Esophagus squamous epithelium (tissue), 5 donors: ENCODE results near the gene TRAF7. TPM values are rescaled to one million over a fixed set of nuclear protein-coding genes. Genes with fewer than 3 reads are reported as not detected.
A peak's percentile ranks its signal among the peaks of the same experiment; 100 is the strongest.

ENCODE experiments used
- DNase-seq: peaks from one replicate; lab custom pipeline; 2025; lab: John Stamatoyannopoulos, UW
- H3K27ac ChIP-seq, 4 donors: fragments of 200-600 bp; sonication (generic); one replicate each; pipeline ENCODE4 v1.5.1; 2016 to 2019; ENCODE audit warnings: mild to moderate bottlenecking in 1 of 4
- H3K27me3 ChIP-seq, 4 donors: fragments of 200-600 bp; sonication (generic); 1 replicate in 3 of 4; 2 replicates in 1 of 4; pipeline versions ENCODE4 v1.5.1 to v1.6.0; 2017 to 2021; ENCODE audit warnings: antibody characterized with exemption in 1 of 4
- H3K36me3 ChIP-seq, 3 donors: fragments of 200-600 bp; sonication (generic); one replicate each; pipeline ENCODE4 v1.5.1; 2016 to 2019
- H3K4me1 ChIP-seq, 3 donors: fragments of 200-600 bp; sonication (generic); one replicate each; pipeline ENCODE4 v1.5.1; 2017 to 2019
- H3K4me3 ChIP-seq, 4 donors: fragments of 200-600 bp; sonication (generic); 1 replicate in 3 of 4; 2 replicates in 1 of 4; pipeline ENCODE4 v1.5.1; 2016 to 2019; ENCODE audit warnings: mild to moderate bottlenecking in 2 of 4, moderate library complexity in 1 of 4
- H3K9me3 ChIP-seq, 3 donors: fragments of 200-600 bp; sonication (generic); one replicate each; pipeline ENCODE4 v1.5.1; 2016 to 2019
- CTCF ChIP-seq, 6 experiments: fragments of 450-650 bp in 4 of 6; fragments of 200-600 bp in 2 of 6; sonication (generic) in 2 of 6; IDR thresholded peaks; one replicate each; pipeline ENCODE4 v1.5.1; 2016 to 2019; ENCODE audit warnings: antibody characterized with exemption in 6 of 6, mild to moderate bottlenecking in 4 of 6, moderate library complexity in 4 of 6
- POLR2A ChIP-seq, 4 donors: fragments of 450-650 bp; IDR thresholded peaks; one replicate each; pipeline ENCODE4 v1.6.1; 2017; ENCODE audit warnings: antibody characterized with exemption in 4 of 4, mild to moderate bottlenecking in 4 of 4, moderate library complexity in 3 of 4
- WGBS, 2 donors: methylation state at CpG; one replicate each; pipeline ENCODE4 v1.1.5; 2018; 5-methylcytosine and 5-hydroxymethylcytosine counted together
- intact Hi-C: fragments of 100-400 bp; cut with DNase I; formaldehyde crosslinking; loops from one replicate; pipeline ENCODE4 v1.15.0; 2022
- total RNA-seq, 4 donors: library from RNA; depleted of rRNA; stranded (reverse); fragments of >200 nt; gene quantifications; one replicate each; pipeline ENCODE4 v1.1.0, GENCODE V29; 2016
- donor health status: DM: yes; HTN: yes; CAD: no.

TRAF7 gene
- total RNA-seq, 4 donors from 2014 or later: 46.9 to 79.6 (median 73.2) TPM

GRCh38 chr16:2151188-2152091, 4.1 kb upstream of the TRAF7 start:
- H3K9me3 ChIP-seq: no peaks in the 10 kb centered on the region
- TF ChIP-seq POLR2A (IDR thresholded peaks at IDR 0.05) (no peak), CTCF (IDR thresholded peaks at IDR 0.05) (no peak)
- 32 to 49% methylated on average over 6 to 9 of the region's 13 CpGs for WGBS, 2 donors
- peaks cover 69 to 83% (median 72%) of the 10 kb centered on the region in 3 donors for H3K4me1 ChIP-seq
- H3K27me3 ChIP-seq: no peaks in the 10 kb centered on the region
- H3K36me3 ChIP-seq: peaks cover 0 to 29% (median 6%) of the 10 kb centered on the region in 3 donors
- DNase-seq: no peak
- intact Hi-C loops: no loop called here
- peak overlapping the region; percentile 67 to 92 (median 89) for H3K27ac ChIP-seq
- H3K4me3 ChIP-seq: peak overlapping the region in 1 of 4 donors; percentile 91

- peaks cover 0 to 29% (median 6%) of the 10 kb centered on the region in 3 donors for H3K36me3 ChIP-seq
- H3K27me3 ChIP-seq: no peaks in the 10 kb centered on the region
- no peaks in the 10 kb centered on the region for H3K9me3 ChIP-seq
- peak overlapping the region; percentile 86 to 92 (median 89) for H3K27ac ChIP-seq
- H3K4me3 ChIP-seq: peak overlapping the region; percentile 78 to 91 (median 82)
- WGBS, 2 donors: 20 to 23% methylated on average over 9 to 11 of the region's 25 CpGs
- TF ChIP-seq POLR2A (IDR thresholded peaks at IDR 0.05) (no peak), CTCF (IDR thresholded peaks at IDR 0.05) (no peak)
- DNase-seq: no peak
- intact Hi-C loops: no loop called here
- peaks cover 80 to 91% (median 83%) of the 10 kb centered on the region in 3 donors for H3K4me1 ChIP-seq
Observed at GRCh38 chr16:2152695-2153506, 2.7 kb upstream of the TRAF7 start.

- no peak for TF ChIP-seq POLR2A (IDR thresholded peaks at IDR 0.05)
- TF ChIP-seq CTCF (IDR thresholded peaks at IDR 0.05): no peak
- intact Hi-C loops: no loop called here
- H3K36me3 ChIP-seq: peaks cover 0 to 29% (median 6%) of the 10 kb centered on the region in 3 donors
- peak overlapping the region; percentile 78 to 91 (median 82) for H3K4me3 ChIP-seq
- H3K27ac ChIP-seq: peak overlapping the region; percentile 87 to 92 (median 90)
- H3K9me3 ChIP-seq: no peaks in the 10 kb centered on the region
- no peaks in the 10 kb centered on the region for H3K27me3 ChIP-seq
- WGBS, 2 donors: 2 to 3% methylated on average over 17 to 22 of the region's 23 CpGs
- H3K4me1 ChIP-seq: peaks cover 83 to 91% (median 84%) of the 10 kb centered on the region in 3 donors
- DNase-seq: no peak
Observed at GRCh38 chr16:2154533-2155090, 970 bp upstream of the TRAF7 start.

- no peak for DNase-seq
- Histone ChIP-seq H3K9me3 (no peaks in the 10 kb centered on the region), H3K27ac (peak overlapping the region; percentile 92 to 98 (median 95)), H3K4me1 (peaks cover 83 to 91% (median 84%) of the 10 kb centered on the region in 3 donors), H3K4me3 (peak overlapping the region; percentile 67 to 91 (median 79)), H3K27me3 (no peaks in the 10 kb centered on the region), H3K36me3 (peaks cover 0 to 26% (median 5%) of the 10 kb centered on the region in 3 donors)
- TF ChIP-seq CTCF (IDR thresholded peaks at IDR 0.05) (no peak), POLR2A (IDR thresholded peaks at IDR 0.05) (peak in 1 of 4 donors; percentile 42)
- intact Hi-C loops: no loop called here
- WGBS, 2 donors: 2 to 3% methylated on average over 15 to 28 of the region's 47 CpGs
Observed at GRCh38 chr16:2155977-2156848, 631 bp downstream of the TRAF7 start.
